ENCODE measurements around the gene DLX1.
A peak's percentile ranks its signal among the peaks of the same experiment; 100 is the strongest.

Gene DLX1

DNA sequence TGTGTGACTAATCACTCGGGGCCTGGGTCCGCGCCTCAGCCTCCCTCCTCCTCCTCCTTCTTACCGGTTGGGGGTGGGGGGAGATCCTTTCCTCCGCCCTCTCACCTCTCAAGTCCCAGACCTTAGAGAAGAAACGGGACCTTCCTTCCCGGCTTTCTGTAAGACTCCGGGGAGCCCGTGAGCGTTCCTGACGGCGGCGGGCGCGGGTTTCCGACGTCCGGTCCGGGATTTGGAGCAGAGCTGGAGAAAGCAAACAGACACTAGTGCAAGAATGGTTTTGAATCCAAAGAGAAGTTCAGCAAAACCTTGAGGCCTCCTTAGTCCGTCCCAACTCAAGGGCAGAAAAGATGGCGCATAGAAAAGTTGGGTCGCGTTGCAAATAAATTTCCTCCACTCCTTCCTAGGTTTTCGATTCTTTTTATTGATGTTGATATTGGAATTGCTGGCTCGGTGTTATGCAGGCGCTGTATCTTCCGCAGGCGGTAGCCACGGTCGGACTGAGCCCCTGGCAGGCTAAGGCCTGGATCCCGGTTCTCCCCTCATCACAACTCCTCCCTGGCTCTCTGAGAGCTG lies 2.0 kb downstream of the DLX1 start:
- no peaks in the 10 kb centered on the region for H3K27me3 ChIP-seq (ENCODE audit: low read depth)
- peaks cover 9% of the 10 kb centered on the region; the same call in 1 of the 2 replicates for H3K36me3 ChIP-seq (replicated peaks)
- no peak for DNase-seq (ENCODE audit: low spot score in 2 of 2)
- peak overlapping the region; percentile 49 for H3K4me3 ChIP-seq
- in situ Hi-C loops (cut with MboI; ENCODE audit: low sequenced_read_pairs) = no loop called here
- no peaks in the 10 kb centered on the region for H3K9me3 ChIP-seq
- peaks cover 18% of the 10 kb centered on the region for H3K4me1 ChIP-seq

DNA sequence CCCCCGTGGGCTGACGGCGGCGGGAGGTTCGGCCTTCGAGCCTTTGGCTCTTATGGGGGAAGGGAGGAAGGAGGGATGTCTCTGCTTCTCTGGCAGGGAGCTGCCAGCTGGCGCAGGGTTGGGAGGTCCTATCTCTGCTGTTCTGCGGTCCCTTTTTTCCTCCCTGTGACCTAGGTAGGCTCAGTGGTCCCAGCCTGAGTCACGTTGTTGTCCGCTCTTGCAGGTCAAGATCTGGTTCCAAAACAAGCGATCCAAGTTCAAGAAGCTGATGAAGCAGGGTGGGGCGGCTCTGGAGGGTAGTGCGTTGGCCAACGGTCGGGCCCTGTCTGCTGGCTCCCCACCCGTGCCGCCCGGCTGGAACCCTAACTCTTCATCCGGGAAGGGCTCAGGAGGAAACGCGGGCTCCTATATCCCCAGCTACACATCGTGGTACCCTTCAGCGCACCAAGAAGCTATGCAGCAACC lies 2.5 kb downstream of the DLX1 start:
- Histone ChIP-seq H3K4me3 (no peak overlapping the region), H3K4me1 (peaks cover 18% of the 10 kb centered on the region), H3K9me3 (no peaks in the 10 kb centered on the region), H3K36me3 (replicated peaks) (peaks cover 9% of the 10 kb centered on the region; the same call in 1 of the 2 replicates), H3K27me3 (ENCODE audit: low read depth) (no peaks in the 10 kb centered on the region)
- in situ Hi-C loops (cut with MboI; ENCODE audit: low sequenced_read_pairs) = no loop called here
- no peak for DNase-seq (ENCODE audit: low spot score in 2 of 2)

DNA sequence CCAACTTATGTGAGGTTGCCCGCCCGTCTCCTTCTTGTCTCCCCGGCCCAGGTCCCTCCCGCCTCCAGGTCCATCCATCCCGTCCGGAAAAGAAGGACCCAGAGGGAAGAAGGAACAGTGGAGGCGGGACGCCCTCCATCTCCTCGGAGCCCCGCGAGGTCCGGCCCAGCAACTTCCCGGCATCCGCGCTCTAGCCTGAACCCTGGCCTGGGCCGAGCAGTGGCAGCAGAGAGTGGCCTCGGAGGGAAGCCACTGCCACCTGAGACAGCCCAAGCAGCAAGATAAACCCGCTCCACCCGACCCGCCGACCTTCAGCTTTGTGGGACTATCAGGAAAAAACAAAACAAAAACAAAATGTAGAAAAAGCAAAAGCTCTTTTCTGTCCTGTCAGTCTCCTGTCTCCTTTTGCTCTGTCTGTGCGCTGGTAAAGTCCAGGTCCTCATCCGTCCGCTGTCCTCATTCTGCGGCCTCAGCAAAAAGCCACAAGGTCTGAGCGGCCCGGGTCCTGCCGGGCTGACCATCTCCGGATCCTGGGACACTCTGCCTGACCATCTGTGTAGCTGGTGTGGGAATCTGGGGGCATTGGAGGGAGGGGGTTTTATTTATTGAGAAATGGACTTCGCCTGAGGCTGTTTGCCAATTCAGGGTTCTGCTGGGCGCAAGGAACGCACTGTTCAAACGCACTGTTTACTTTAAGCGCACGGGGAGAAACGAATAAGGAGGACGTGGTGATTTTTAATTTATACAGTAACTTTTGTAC lies 3.1 kb downstream of the DLX1 start:
- no peaks in the 10 kb centered on the region for H3K27me3 ChIP-seq (ENCODE audit: low read depth)
- H3K4me1 ChIP-seq = peaks cover 22% of the 10 kb centered on the region
- H3K4me3 ChIP-seq = no peak overlapping the region
- H3K36me3 ChIP-seq (replicated peaks) = peaks cover 9% of the 10 kb centered on the region; the same call in 1 of the 2 replicates
- no peak for DNase-seq (ENCODE audit: low spot score in 2 of 2)
- in situ Hi-C loops (cut with MboI; ENCODE audit: low sequenced_read_pairs) = no loop called here
- H3K9me3 ChIP-seq = no peaks in the 10 kb centered on the region

DNA sequence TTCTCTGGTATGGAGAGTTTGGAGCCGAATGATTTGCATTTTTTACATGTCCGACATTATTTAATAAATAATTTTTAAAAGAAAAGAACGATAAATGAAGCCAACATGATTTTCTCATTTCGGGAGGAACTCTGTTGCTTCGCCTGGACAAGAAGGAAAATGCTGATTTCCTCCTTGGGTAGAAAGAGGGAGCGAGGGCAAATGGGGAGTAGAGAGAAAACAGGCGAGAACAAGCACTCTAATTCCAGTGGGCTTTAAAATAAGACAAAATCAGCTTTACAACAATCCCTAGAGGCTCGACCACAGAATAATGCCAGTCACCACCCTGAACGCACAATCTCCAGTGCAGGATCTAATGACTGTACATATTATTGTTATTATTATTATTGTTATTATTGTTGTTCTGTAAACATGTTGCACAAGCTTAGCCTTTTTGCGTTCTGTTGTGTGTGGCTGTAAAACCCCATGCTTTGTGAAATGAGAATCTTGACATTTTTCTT lies 3.7 kb downstream of the DLX1 start:
- H3K9me3 ChIP-seq = no peaks in the 10 kb centered on the region
- H3K36me3 ChIP-seq (replicated peaks) = peaks cover 9% of the 10 kb centered on the region; the same call in 1 of the 2 replicates
- in situ Hi-C loops (cut with MboI; ENCODE audit: low sequenced_read_pairs) = no loop called here
- peaks cover 23% of the 10 kb centered on the region for H3K4me1 ChIP-seq
- H3K27me3 ChIP-seq (ENCODE audit: low read depth) = no peaks in the 10 kb centered on the region
- no peak for DNase-seq (ENCODE audit: low spot score in 2 of 2)
- no peak overlapping the region for H3K4me3 ChIP-seq

DNA sequence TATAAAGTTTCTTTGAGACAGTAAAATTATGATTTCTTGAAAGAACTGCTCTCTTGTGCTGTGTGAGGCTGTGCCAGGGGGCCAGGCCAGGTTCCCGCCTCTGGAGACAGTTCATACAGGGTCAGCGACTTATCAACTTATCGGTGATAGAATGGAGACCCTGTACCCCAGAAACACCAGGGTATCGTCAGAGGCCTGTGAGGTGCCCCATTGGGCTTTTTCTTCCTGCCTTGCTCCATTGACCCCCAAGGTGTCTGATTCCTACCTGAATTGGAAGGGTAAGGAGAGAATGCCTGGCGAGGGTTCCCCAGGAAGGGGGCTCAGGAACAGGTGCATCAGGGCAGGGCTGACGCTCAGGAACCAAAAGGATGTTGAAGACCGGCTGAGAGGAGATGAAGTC lies 4.3 kb downstream of the DLX1 start:
- no peaks in the 10 kb centered on the region for H3K9me3 ChIP-seq
- H3K4me3 ChIP-seq = no peak overlapping the region
- no peak for DNase-seq (ENCODE audit: low spot score in 2 of 2)
- in situ Hi-C loops (cut with MboI; ENCODE audit: low sequenced_read_pairs) = no loop called here
- H3K4me1 ChIP-seq = peaks cover 19% of the 10 kb centered on the region
- H3K27me3 ChIP-seq (ENCODE audit: low read depth) = no peaks in the 10 kb centered on the region
- peaks cover 9% of the 10 kb centered on the region; the same call in 1 of the 2 replicates for H3K36me3 ChIP-seq (replicated peaks)

DNA sequence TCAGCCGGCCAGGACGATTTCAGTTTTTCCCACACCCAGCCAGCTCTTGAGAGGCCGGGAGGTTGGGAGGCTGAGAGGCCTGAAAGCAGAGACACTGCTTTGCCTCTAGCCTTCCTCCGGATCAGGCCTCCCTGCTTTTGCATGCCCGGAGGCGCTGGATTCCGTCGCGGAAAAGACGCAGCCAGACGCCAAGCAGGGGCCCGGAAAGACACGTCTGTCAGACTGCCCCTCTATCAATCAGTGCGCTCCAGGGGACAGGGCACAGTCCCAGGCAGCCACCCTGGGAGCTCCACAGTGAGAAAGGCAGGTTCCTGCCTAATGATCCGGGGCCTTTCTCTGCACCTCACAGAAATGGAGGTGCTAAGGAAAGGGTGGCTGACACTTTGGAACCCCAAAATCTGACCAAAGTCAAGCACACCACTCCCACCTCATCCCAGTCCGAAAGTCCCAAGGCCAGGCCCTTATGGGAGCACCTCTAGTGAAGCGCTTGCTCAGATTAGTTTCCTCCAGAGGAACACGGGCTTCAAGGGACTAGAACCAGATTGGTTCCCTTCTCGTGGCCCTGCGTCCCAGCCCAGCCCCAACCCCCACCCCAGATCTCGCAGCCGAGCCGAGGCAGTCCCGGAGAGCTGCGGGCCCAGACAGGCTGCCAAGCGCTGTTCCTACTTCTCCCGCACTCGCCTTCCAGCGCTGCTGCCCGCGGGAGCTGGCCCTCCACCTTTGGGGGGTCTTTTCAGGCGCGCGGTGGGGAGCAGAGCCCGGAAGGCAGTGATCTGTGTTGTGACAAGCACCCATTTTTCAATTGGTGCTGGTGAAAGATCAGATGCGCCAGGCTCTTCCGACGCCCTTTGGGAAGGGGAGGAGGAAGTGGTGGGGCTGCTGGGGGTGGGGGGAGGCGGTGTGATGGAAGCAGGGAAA lies 5.0 kb downstream of the DLX1 start:
- Histone ChIP-seq H3K4me1 (peaks cover 22% of the 10 kb centered on the region), H3K36me3 (replicated peaks) (peaks cover 9% of the 10 kb centered on the region; the same call in 1 of the 2 replicates), H3K4me3 (no peak overlapping the region), H3K9me3 (no peaks in the 10 kb centered on the region), H3K27me3 (ENCODE audit: low read depth) (no peaks in the 10 kb centered on the region)
- in situ Hi-C loops (cut with MboI; ENCODE audit: low sequenced_read_pairs) = no loop called here
- DNase-seq (ENCODE audit: low spot score in 2 of 2) = no peak

DNA sequence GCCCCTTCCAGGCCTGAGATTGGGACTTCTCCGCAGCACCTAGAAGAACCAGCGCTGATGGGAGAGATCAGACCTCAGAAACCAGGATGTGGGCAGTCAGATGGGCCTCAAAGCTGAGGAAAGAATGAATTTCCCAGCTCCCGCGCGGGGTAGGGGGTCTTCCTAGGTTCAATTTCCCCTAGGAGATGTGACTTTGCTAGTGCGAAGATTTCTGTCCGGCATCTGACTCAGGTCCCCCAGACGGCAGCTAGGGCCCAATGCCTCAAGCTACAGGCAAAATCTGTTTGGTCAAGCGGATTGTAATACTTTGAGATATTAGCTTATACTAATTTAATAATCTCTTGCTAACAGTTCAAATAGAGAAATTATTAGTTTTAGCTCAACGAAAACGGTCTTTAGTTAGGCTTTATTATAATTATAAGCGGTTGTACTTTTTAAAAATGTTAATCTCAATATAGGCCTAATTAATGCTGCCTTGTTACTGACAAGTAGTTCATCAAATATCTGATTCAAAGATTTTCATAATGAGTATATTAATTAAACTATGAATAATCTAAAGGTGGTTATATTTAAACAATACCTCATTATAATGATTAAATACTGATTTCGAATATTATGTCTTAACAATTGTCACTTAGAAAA lies 5.8 kb downstream of the DLX1 start:
- in situ Hi-C loops (cut with MboI; ENCODE audit: low sequenced_read_pairs) = no loop called here
- H3K4me1 ChIP-seq = peaks cover 26% of the 10 kb centered on the region

DNA sequence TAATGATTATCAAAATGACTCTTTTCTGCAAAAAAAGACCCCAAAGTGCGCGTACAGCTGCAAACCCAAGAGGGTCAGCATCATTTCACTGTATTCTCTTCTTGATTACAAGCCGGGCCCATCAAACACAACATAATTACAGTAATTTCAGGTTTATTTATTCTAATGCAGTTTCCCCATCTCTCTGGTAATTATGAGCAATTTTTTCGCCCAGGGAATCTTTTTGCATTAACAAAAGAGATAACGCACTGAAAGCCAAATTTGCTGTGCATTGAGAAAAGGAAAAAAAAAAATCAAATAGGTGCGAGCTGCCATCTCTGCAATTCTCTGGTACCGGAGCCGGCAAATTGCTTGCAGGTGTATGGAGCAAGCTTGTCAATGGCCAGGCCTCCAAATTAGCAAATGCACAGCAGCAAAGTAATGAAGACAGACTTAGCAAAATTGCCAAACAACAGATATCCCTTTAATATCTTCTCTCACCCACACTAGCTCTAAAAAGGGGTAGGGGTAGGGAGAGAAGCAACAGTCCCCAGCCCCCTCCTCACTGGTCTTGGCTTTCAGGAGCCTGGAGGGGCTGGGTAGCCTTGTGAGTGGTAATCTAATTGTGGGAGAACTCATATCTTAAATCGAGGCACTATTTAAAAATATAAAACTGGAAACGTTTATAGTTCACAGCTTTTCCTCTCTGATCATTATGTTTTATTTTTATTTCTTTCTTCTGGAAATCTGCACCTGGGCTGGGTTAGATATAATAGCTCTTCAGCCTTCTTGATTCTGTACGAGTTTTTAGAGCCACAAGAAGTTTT lies 6.7 kb downstream of the DLX1 start:
- Histone ChIP-seq H3K36me3 (replicated peaks) (peaks cover 9% of the 10 kb centered on the region; the same call in 1 of the 2 replicates), H3K9me3 (no peaks in the 10 kb centered on the region), H3K4me3 (no peak overlapping the region), H3K4me1 (peaks cover 17% of the 10 kb centered on the region), H3K27me3 (ENCODE audit: low read depth) (no peaks in the 10 kb centered on the region)
- in situ Hi-C loops (cut with MboI; ENCODE audit: low sequenced_read_pairs) = no loop called here
- DNase-seq (ENCODE audit: low spot score in 2 of 2) = no peak

More for the DNA sequence above, 5.8 kb downstream of the DLX1 start:
- no peaks in the 10 kb centered on the region for H3K27me3 ChIP-seq (ENCODE audit: low read depth)
- no peak overlapping the region for H3K4me3 ChIP-seq
- H3K36me3 ChIP-seq (replicated peaks) = peaks cover 9% of the 10 kb centered on the region; the same call in 1 of the 2 replicates
- no peaks in the 10 kb centered on the region for H3K9me3 ChIP-seq
- DNase-seq (ENCODE audit: low spot score in 2 of 2) = no peak

DNA sequence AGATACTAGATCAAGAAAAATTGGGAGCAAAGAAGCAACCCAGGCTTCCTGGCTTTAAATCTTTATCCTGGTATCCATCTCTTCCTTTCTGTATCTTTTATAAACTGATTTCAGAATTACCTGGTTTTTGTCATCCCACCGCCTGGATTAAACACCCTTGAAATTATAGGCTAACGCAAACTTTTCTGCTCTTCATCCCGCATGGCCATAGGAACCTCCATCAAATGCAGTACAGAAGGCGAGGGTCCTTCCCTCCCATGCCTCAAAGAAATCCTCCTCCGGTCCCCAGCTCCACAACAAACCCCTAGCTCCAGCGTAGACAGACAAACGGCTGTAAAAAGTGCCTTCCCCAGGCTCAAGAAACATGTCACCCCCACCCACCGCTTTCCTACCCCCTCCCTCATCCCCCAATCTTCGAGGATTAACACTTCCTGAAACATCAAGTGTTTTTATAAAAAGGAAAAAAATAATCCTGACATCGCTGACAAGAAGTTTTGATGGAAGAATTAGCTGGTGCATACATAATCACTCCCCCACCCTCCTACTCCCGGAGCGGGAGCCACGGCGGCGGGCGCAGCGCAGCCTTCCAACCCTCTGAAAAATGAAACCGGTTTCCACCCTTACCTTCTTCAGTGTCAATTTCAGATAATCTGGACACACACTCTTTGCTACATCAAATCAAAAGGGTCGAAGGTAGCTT lies 7.6 kb downstream of the DLX1 start:
- Histone ChIP-seq H3K9me3 (no peaks in the 10 kb centered on the region), H3K36me3 (replicated peaks) (peaks cover under 1% of the 10 kb centered on the region; the same call in 1 of the 2 replicates), H3K27me3 (ENCODE audit: low read depth) (no peaks in the 10 kb centered on the region), H3K4me3 (peak overlapping the region; percentile 4; the same call in 1 of the 2 replicates), H3K4me1 (peaks cover 15% of the 10 kb centered on the region)
- in situ Hi-C loops (cut with MboI; ENCODE audit: low sequenced_read_pairs) = no loop called here
- DNase-seq (ENCODE audit: low spot score in 2 of 2) = no peak

DNA sequence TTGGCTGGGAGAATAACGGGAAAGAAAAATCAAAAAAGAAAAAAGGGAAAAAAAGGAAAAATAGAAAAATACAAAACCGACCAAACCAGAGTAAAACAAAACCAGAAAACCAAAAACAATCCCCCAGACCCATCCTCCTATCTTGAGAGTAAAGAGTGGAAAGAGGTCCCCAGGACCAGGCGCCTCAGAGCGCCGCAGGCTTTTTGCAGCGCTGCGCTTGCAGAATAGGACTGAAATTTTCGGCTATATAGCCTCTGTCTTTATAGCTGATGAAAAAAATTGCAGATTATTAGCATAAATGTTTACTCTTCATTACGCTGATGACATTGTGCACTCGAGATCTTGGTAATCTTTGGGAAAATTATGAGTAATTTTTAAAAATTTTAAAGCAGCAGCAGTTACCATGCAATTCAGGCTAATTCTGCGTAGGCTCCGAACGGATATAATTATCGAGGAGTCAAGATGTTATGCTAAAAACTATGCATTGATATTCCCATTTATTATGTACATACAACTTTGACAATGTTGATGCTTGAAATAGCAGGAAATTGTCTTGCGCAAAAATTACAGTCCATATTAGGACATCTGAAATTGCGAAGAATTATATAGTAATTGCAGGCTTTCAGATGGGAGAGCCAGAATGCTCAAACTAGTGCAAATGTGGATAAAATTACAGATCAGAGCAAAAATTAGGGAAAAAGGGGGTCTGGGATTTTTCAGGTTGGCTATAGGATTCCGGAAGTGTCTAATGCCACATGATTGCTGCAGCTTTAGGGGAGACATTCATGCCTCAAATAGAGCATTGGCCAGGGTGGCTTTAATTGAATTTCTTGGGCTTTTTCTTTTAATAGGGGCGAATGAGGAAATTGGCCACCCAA lies 8.3 kb downstream of the DLX1 start:
- no peaks in the 10 kb centered on the region for H3K9me3 ChIP-seq
- in situ Hi-C loops (cut with MboI; ENCODE audit: low sequenced_read_pairs) = no loop called here
- peak overlapping the region; percentile 4; the same call in 1 of the 2 replicates for H3K4me3 ChIP-seq
- H3K4me1 ChIP-seq = peaks cover 15% of the 10 kb centered on the region
- no peak for DNase-seq (ENCODE audit: low spot score in 2 of 2)
- H3K27me3 ChIP-seq (ENCODE audit: low read depth) = no peaks in the 10 kb centered on the region
- H3K36me3 ChIP-seq (replicated peaks) = no peaks in the 10 kb centered on the region; the same call in 1 of the 2 replicates
